Measurements from ENCODE around the gene SET. TPM values are rescaled to one million over a fixed set of nuclear protein-coding genes. Genes with fewer than 3 reads are reported as not detected.
A peak's percentile ranks its signal among the peaks of the same experiment; 100 is the strongest.

Gene SET
- total RNA-seq, 1 experiment from 2014 or later = 738 TPM

DNA sequence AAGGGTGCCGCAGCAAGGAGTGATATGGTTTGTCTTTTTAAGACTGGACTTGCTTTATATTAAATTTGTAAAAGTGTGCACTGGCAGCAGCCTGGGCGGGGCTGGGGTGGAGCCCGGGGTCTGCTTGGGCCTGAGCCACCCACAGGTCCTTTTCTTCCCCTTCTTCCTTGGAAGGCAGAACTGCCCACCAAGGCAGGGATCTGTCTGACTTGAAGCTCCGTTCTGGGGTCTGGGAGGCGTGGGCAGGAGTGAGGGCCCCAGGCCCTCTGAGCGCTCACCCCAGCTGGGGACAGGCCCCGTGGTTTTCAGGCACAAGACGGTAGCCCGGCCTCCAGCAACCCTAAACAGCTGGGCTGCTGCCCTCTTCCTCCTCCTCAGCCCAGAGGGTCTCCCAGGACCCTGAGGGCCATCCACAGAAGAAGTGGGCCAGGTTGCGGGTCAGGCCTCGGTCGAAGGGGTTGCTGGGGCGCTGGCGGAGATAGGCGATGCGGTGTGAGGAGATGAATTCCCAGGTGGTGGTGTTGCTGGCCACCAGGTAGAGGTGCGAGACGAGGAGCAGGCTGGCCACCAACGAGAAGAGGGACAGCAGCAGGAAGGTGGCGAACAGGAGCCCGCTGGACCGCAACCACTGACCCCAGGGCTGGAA, 31.9 kb downstream of the SET start:
- CTCF ChIA-PET = no interaction called here
- BruUV-seq (replicated peaks) = TSS peak; percentile 20
- TF ChIP-seq, protein P1, sequence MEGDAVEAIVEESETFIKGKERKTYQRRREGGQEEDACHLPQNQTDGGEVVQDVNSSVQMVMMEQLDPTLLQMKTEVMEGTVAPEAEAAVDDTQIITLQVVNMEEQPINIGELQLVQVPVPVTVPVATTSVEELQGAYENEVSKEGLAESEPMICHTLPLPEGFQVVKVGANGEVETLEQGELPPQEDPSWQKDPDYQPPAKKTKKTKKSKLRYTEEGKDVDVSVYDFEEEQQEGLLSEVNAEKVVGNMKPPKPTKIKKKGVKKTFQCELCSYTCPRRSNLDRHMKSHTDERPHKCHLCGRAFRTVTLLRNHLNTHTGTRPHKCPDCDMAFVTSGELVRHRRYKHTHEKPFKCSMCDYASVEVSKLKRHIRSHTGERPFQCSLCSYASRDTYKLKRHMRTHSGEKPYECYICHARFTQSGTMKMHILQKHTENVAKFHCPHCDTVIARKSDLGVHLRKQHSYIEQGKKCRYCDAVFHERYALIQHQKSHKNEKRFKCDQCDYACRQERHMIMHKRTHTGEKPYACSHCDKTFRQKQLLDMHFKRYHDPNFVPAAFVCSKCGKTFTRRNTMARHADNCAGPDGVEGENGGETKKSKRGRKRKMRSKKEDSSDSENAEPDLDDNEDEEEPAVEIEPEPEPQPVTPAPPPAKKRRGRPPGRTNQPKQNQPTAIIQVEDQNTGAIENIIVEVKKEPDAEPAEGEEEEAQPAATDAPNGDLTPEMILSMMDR (conservative IDR thresholded peaks at IDR 0.05) = no peak
- TF ChIP-seq EZH2 (IDR thresholded peaks at IDR 0.05; ENCODE audit: low read depth) = no peak
- intact Hi-C loops (cut with micrococcal nuclease; ENCODE audit: unreplicated experiment) = loop anchor here (10.0 kb wide), 1 partner anchor 94 kb away; the partner anchor contains the start of gene ENDOG
- Histone ChIP-seq H3K27ac (no peak overlapping the region), H3K4me1 (replicated peaks; ENCODE audit: insufficient read depth) (peaks cover 4% of the 10 kb centered on the region; the same call in 1 of the 2 replicates), H3F3A (ENCODE audit: insufficient read depth, low read depth) (peaks cover 16% of the 10 kb centered on the region; the same call in 1 of the 2 replicates), H3K9me2 (ENCODE audit: insufficient read depth) (no peaks in the 10 kb centered on the region), H3K4me3 (no peak overlapping the region), H3K4me2 (no peak overlapping the region), H3K27me3 (ENCODE audit: insufficient read depth, low read depth) (no peaks in the 10 kb centered on the region), H4K20me1 (ENCODE audit: insufficient read depth) (no peaks in the 10 kb centered on the region; the same call in 1 of the 2 replicates), H3K9me3 (ENCODE audit: insufficient read depth, low read depth) (no peaks in the 10 kb centered on the region), H3K79me2 (ENCODE audit: low read depth) (no peaks in the 10 kb centered on the region), H2AFZ (no peak overlapping the region), H3K36me3 (ENCODE audit: low read depth) (no peaks in the 10 kb centered on the region)
- POLR2A ChIA-PET (ENCODE audit: unreplicated experiment) = no interaction called here
- no peak for DNase-seq

DNA sequence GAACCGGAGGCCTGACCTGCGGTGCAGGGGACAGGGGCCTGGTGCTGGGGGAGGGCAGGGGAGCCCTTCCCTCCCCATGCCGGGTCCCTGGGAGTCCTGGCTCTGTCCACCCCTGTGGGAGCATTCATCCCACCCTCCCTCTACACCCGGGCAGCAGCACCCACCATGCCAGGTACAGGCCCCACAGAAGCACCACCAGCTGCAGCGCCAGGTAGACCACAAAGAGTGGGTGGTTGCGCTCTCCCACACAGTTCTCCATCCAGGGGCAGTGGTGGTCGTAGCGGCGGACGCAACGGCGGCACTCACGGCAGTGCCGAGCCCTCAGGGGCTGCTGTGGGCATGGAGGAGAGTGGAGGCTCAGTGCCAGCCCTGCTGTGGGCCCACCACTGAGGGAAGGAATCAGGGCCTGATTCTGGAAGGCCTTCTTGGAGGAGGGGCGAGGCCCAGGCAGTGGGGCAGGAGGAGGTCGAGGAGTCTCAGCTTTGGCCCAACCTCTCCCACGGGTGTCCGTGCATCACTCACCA, 32.5 kb downstream of the SET start:
- intact Hi-C loops (cut with micrococcal nuclease; ENCODE audit: unreplicated experiment) = loop anchor here (10.0 kb wide), 1 partner anchor 93 kb away; the partner anchor contains the start of gene ENDOG
- Histone ChIP-seq H3K27ac (no peak overlapping the region), H3K4me1 (replicated peaks; ENCODE audit: insufficient read depth) (peaks cover 3% of the 10 kb centered on the region; the same call in 1 of the 2 replicates), H4K20me1 (ENCODE audit: insufficient read depth) (no peaks in the 10 kb centered on the region; the same call in 1 of the 2 replicates), H3K9me3 (ENCODE audit: insufficient read depth, low read depth) (no peaks in the 10 kb centered on the region), H3F3A (ENCODE audit: insufficient read depth, low read depth) (peaks cover 19% of the 10 kb centered on the region; the same call in 1 of the 2 replicates), H3K27me3 (ENCODE audit: insufficient read depth, low read depth) (no peaks in the 10 kb centered on the region), H2AFZ (no peak overlapping the region), H3K9me2 (ENCODE audit: insufficient read depth) (no peaks in the 10 kb centered on the region), H3K4me2 (no peak overlapping the region), H3K4me3 (no peak overlapping the region), H3K79me2 (ENCODE audit: low read depth) (no peaks in the 10 kb centered on the region), H3K36me3 (ENCODE audit: low read depth) (no peaks in the 10 kb centered on the region)
- ChIA-PET POLR2A (ENCODE audit: unreplicated experiment) (no interaction called here), CTCF (interaction anchor here (0.6 kb wide), 1 partner anchor 67 kb away, joined by 8 read pairs; no protein-coding TSS in a partner anchor)
- TF ChIP-seq EZH2 (IDR thresholded peaks at IDR 0.05; ENCODE audit: low read depth) = no peak
- TF ChIP-seq, protein P1 (conservative IDR thresholded peaks at IDR 0.05) = no peak
- DNase-seq = no peak
- BruUV-seq (replicated peaks) = no TSS peak

DNA sequence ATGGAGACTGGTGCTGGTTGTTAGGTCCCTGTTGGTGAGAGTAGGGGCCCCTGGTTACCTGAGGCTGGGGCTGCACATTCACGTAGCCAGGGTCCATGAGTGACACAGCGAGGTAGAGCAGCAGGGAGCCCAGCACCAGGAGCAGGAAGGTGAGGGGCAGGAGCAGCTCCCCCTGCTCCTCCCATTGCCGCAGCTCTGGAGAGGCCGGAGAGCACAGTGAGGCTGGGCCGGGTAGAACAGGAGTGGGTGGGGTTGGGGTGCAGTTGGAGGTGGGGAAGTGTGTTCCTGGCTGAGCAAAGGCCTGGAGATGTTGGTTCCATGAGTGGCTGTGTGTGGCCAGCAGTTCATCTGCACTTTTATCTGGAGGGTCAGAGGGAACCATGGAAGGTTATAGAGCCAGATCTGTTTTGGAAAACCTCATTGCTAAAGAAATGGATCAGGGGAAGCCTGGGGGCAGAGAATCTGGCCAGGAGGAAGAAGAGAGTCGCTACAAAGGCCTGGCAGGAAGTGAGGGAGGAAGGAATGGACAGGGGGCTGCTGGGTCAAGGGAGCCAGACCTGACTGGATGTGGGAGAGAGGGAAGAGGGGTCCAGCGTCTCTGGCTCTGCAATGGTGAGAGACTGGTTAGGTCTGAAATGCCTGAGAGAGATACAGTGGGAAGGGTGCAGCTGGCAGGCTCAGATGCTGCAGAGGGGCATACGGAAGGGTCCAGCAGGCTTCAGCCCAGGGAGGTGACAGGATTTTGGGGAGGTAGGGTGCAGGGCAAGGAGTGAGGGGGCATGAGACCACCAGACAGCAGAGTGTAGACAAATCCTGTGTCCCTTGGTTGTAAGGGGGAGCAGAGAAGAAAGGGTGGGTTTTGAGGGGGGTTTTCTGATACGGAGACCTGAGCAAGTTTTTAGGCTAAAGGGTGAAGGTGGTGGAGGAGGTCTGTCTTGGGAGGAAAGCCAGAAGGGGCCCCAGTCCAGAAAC, 33.6 kb downstream of the SET start:
- intact Hi-C loops (cut with micrococcal nuclease; ENCODE audit: unreplicated experiment) = loop anchor here (10.0 kb wide), 1 partner anchor 92 kb away; the partner anchor contains the start of gene ENDOG
- H4K20me1 ChIP-seq (ENCODE audit: insufficient read depth) = no peaks in the 10 kb centered on the region; the same call in 1 of the 2 replicates
- no peaks in the 10 kb centered on the region for H3K79me2 ChIP-seq (ENCODE audit: low read depth)
- no TSS peak for BruUV-seq (replicated peaks)
- POLR2A ChIA-PET (ENCODE audit: unreplicated experiment) = no interaction called here
- TF ChIP-seq, protein P1 (conservative IDR thresholded peaks at IDR 0.05) = no peak
- TF ChIP-seq EZH2 (IDR thresholded peaks at IDR 0.05; ENCODE audit: low read depth) = no peak
- H3K4me2 ChIP-seq = peak overlapping the region; percentile 67
- H3K27me3 ChIP-seq (ENCODE audit: insufficient read depth, low read depth) = no peaks in the 10 kb centered on the region
- H3K4me1 ChIP-seq (replicated peaks; ENCODE audit: insufficient read depth) = no peaks in the 10 kb centered on the region
- H2AFZ ChIP-seq = no peak overlapping the region
- CTCF ChIA-PET = no interaction called here
- no peaks in the 10 kb centered on the region for H3K36me3 ChIP-seq (ENCODE audit: low read depth)
- no peaks in the 10 kb centered on the region for H3K9me2 ChIP-seq (ENCODE audit: insufficient read depth)
- H3F3A ChIP-seq (ENCODE audit: insufficient read depth, low read depth) = peaks cover 19% of the 10 kb centered on the region; the same call in 1 of the 2 replicates
- H3K9me3 ChIP-seq (ENCODE audit: insufficient read depth, low read depth) = no peaks in the 10 kb centered on the region
- H3K27ac ChIP-seq = no peak overlapping the region
- DNase-seq = no peak
- peak overlapping the region; percentile 80; the same call in 1 of the 2 replicates for H3K4me3 ChIP-seq

Data from PC-9 (cell line).